Ovary (tissue), 9 donors: ENCODE data around the gene NGEF. TPM values are rescaled to one million over a fixed set of nuclear protein-coding genes. Genes with fewer than 3 reads are reported as not detected.

ENCODE experiments used
- DNase-seq, 5 donors: peaks; one replicate each; pipeline ENCODE4 v3.0.0-alpha.2; 2019 to 2020
- H3K27ac ChIP-seq, 2 donors: fragments of 200-600 bp; one replicate each; pipeline versions ENCODE4 v1.5.1 to v1.8.0; 2019 to 2022
- H3K27me3 ChIP-seq: fragments of 200-600 bp; one replicate; pipeline ENCODE4 v1.8.0; 2022
- H3K36me3 ChIP-seq: fragments of 200-600 bp; sonication (generic); one replicate; pipeline ENCODE4 v1.5.1; 2019
- H3K4me1 ChIP-seq: one replicate; pipeline ENCODE4 v1.8.1; 2013; ENCODE audit warnings: mild to moderate bottlenecking, moderate library complexity; ENCODE audit not compliant: insufficient read depth
- H3K4me3 ChIP-seq: fragments of 200-600 bp; sonication (generic); one replicate; pipeline ENCODE4 v1.5.1; 2017
- H3K9me3 ChIP-seq, 2 donors: fragments of 200-600 bp in 1 of 2; sonication (generic) in 1 of 2; one replicate each; pipeline versions ENCODE4 v1.5.1 to v1.8.1; 2013 to 2019; ENCODE audit warnings: mild to moderate bottlenecking in 1 of 2, moderate library complexity in 1 of 2
- CTCF ChIP-seq, 3 donors: fragments of 450-650 bp in 2 of 3; fragments of 200-600 bp in 1 of 3; IDR thresholded peaks; one replicate each; pipeline versions ENCODE4 v1.5.1 to v1.8.0; 2016 to 2022; ENCODE audit warnings: antibody characterized with exemption in 3 of 3, mild to moderate bottlenecking in 1 of 3
- EP300 ChIP-seq: sonication (generic); formaldehyde crosslinking; IDR thresholded peaks from one replicate; pipeline ENCODE4 v1.6.1; 2017; ENCODE audit warnings: antibody characterized with exemption
- POLR2A ChIP-seq: fragments of 450-650 bp; IDR thresholded peaks from one replicate; pipeline ENCODE4 v1.6.1; 2017; ENCODE audit warnings: antibody characterized with exemption, mild to moderate bottlenecking, moderate library complexity
- WGBS, 3 donors: extraction: QIAGEN DNeasy Blood & Tissue Kit in 1 of 3; methylation state at CpG; one replicate each; pipeline versions ENCODE4 v1.1.5 to v1.1.7; 2013 to 2017; 5-methylcytosine and 5-hydroxymethylcytosine counted together
- intact Hi-C, 4 donors: fragments of 100-400 bp; cut with DNase I; formaldehyde crosslinking; loops; one replicate each; pipeline versions ENCODE4 v1.11.0 to v1.15.1; 2022 to 2023
- polyA plus RNA-seq, 2 donors: library from polyadenylated mRNA; stranded (reverse); fragments of 200-250 nt in 1 of 2; fragments of 350-450 nt in 1 of 2; fragmentation: Illumina TruSeq in 1 of 2; extraction: RNeasy Lipid Tissue Mini Kit (QIAGEN cat#74804) in 1 of 2; gene quantifications; one replicate each; pipeline ENCODE4 v1.2.3, GENCODE V29; 2013 to 2014
- total RNA-seq, 7 donors: library from RNA; depleted of rRNA in 2 of 7; stranded (reverse); fragments of >200 nt in 2 of 7; fragmentation: NEBNext Ultra II Directional in 3 of 7; extraction: Animal tissue kit (Norgen Biotek cat#: 25700) in 3 of 7; gene quantifications; one replicate each; pipeline versions ENCODE4 v1.1.0 to v1.2.4, GENCODE V29; 2016 to 2023
- donor health status: DM: no; HTN: no; CAD: no; lungs with moderate emphysema.
- donor health status: DM: no; HTN: no; CAD: no.
- donor health status: Bipolar disorder and iron deficiency.
- donor health status: DM: yes; HTN: yes; CAD: no.
- donor health status: DM: no; HTN: no; CAD: no.
- donor health status: DM: yes; HTN: yes; CAD: no.

The NGEF gene
- total and polyA plus RNA-seq, 9 donors: 0.18 to 3.1 (median 0.80) TPM

- H3K36me3 ChIP-seq: no peaks in the 10 kb centered on the region
- intact Hi-C loops: no loop called here
These were observed 18.8 kb upstream of the NGEF start for GRCh38 chr2:233031556-233032500.

GRCh38 chr2:233029321-233029720, 16.3 kb upstream of the NGEF start:
- H3K27me3 ChIP-seq: no peaks in the 10 kb centered on the region
- WGBS, 3 donors: 87 to 92% (median 91%) methylated on average over 9 of the region's 9 CpGs
- no peaks in the 10 kb centered on the region for H3K36me3 ChIP-seq
- intact Hi-C loops: no loop called here
- H3K4me3 ChIP-seq: no peak overlapping the region
- no peaks in the 10 kb centered on the region for H3K4me1 ChIP-seq
- DNase-seq: no peak
- no peak for TF ChIP-seq EP300
- no peak for TF ChIP-seq POLR2A
- no peak for TF ChIP-seq CTCF (IDR thresholded peaks at IDR 0.05)
- no peak overlapping the region for H3K27ac ChIP-seq
- no peaks in the 10 kb centered on the region for H3K9me3 ChIP-seq

More at GRCh38 chr2:233031556-233032500, 18.8 kb upstream of the NGEF start:
- Histone ChIP-seq H3K4me3 (no peak overlapping the region), H3K27ac (no peak overlapping the region), H3K4me1 (no peaks in the 10 kb centered on the region), H3K9me3 (no peaks in the 10 kb centered on the region), H3K27me3 (no peaks in the 10 kb centered on the region)
- no peak for DNase-seq
- TF ChIP-seq POLR2A: no peak
- WGBS, 3 donors: 69 to 70% (median 69%) methylated on average over 27 of the region's 27 CpGs

- H3K27me3 ChIP-seq: no peaks in the 10 kb centered on the region
- H3K36me3 ChIP-seq: no peaks in the 10 kb centered on the region
- H3K4me3 ChIP-seq: no peak overlapping the region
- no peak overlapping the region for H3K27ac ChIP-seq
- intact Hi-C loops: no loop called here
- no peaks in the 10 kb centered on the region for H3K9me3 ChIP-seq
- WGBS, 3 donors: 71 to 79% (median 73%) methylated on average over 4 of the region's 4 CpGs
- H3K4me1 ChIP-seq: no peaks in the 10 kb centered on the region
- TF ChIP-seq POLR2A (no peak), EP300 (no peak), CTCF (IDR thresholded peaks at IDR 0.05) (no peak)
- no peak for DNase-seq
These were observed 13.2 kb upstream of the NGEF start for GRCh38 chr2:233026198-233026813.

GRCh38 chr2:233025706-233026105, 12.7 kb upstream of the NGEF start:
- H3K36me3 ChIP-seq: no peaks in the 10 kb centered on the region
- intact Hi-C loops: no loop called here
- no peaks in the 10 kb centered on the region for H3K4me1 ChIP-seq
- H3K27ac ChIP-seq: no peak overlapping the region
- H3K4me3 ChIP-seq: no peak overlapping the region
- no peak for TF ChIP-seq EP300
- TF ChIP-seq POLR2A: no peak
- no peak for TF ChIP-seq CTCF (IDR thresholded peaks at IDR 0.05)
- no peaks in the 10 kb centered on the region for H3K9me3 ChIP-seq
- H3K27me3 ChIP-seq: no peaks in the 10 kb centered on the region
- 80 to 83% (median 82%) methylated on average over 7 of the region's 7 CpGs for WGBS, 3 donors
- DNase-seq: no peak
